HEK293T (cell line): ENCODE measurements around the gene OAT.

ENCODE experiments used
- BHLHE40 ChIP-seq: fragments of 450-650 bp; IDR thresholded peaks from 2 replicates; pipeline ENCODE4 v1.6.1; 2016; ENCODE audit warnings: mild to moderate bottlenecking, moderate library complexity, borderline replicate concordance
- SUZ12 ChIP-seq: fragments of 450-650 bp; IDR thresholded peaks from 2 replicates; pipeline ENCODE4 v1.6.1; 2016; ENCODE audit warnings: mild to moderate bottlenecking

DNA sequence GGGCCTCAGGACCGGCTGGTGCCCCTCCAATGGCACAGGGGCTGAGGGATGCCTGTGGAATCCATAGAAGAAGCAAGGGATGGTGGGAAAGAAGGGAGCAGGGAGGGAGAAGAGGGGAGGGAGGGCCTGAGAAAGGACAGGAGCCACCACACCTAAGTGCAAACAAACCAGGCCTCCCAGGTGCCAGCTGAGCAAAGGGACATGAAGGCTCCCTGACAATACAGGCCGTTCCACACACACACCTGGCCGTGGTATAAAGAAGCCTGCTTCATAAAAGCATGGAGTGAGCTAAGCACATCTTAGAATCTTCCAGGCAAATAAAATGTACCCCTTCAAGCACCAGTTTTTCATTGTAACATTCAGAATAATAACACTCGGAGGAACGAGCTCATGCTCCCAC, 54.0 kb downstream of the OAT start:
- TF ChIP-seq SUZ12 (no peak), BHLHE40 (no peak)
